Middle frontal gyrus (tissue), 1 donor: ENCODE data around the gene UNC13A.

Experiments used
- DNase-seq: peaks from one replicate; pipeline ENCODE4 v3.0.0-alpha.2; 2015; ENCODE audit warnings: low spot score; ENCODE audit errors: extremely low spot score

Gene UNC13A

GRCh38 chr19:17626456-17627015 is 61.6 kb downstream of the UNC13A start:
- no peak for DNase-seq

- no peak for DNase-seq
These were observed 62.2 kb downstream of the UNC13A start for GRCh38 chr19:17625980-17626379.

GRCh38 chr19:17625043-17625442 is 63.1 kb downstream of the UNC13A start:
- DNase-seq: no peak

- no peak for DNase-seq
These were observed 63.7 kb downstream of the UNC13A start for GRCh38 chr19:17624314-17624991.

GRCh38 chr19:17623224-17623935 is 64.8 kb downstream of the UNC13A start:
- DNase-seq: no peak

GRCh38 chr19:17620696-17621095 is 67.5 kb downstream of the UNC13A start:
- no peak for DNase-seq

GRCh38 chr19:17618936-17619335 is 69.2 kb downstream of the UNC13A start:
- no peak for DNase-seq

- no peak for DNase-seq
These were observed 69.8 kb downstream of the UNC13A start for GRCh38 chr19:17618281-17618903.

GRCh38 chr19:17617807-17618192 is 70.4 kb downstream of the UNC13A start:
- no peak for DNase-seq

- DNase-seq: no peak
These were observed 71.0 kb downstream of the UNC13A start for GRCh38 chr19:17616961-17617806.

- DNase-seq: no peak
These were observed 71.5 kb downstream of the UNC13A start for GRCh38 chr19:17616686-17616960.

- no peak for DNase-seq
These were observed 72.1 kb downstream of the UNC13A start for GRCh38 chr19:17615889-17616685.

- DNase-seq: no peak
These were observed 73.7 kb downstream of the UNC13A start for GRCh38 chr19:17614476-17614875.

GRCh38 chr19:17611462-17612244 is 76.5 kb downstream of the UNC13A start:
- DNase-seq: no peak

- DNase-seq: no peak
These were observed 77.8 kb downstream of the UNC13A start for GRCh38 chr19:17610384-17610783.

GRCh38 chr19:17607936-17608335 is 80.2 kb downstream of the UNC13A start:
- DNase-seq: no peak

GRCh38 chr19:17606590-17607185 is 81.5 kb downstream of the UNC13A start:
- no peak for DNase-seq

GRCh38 chr19:17605761-17606589 is 82.2 kb downstream of the UNC13A start:
- DNase-seq: peak; percentile 9

- DNase-seq: no peak
These were observed 83.0 kb downstream of the UNC13A start for GRCh38 chr19:17605117-17605516.
